Astrocyte (in vitro differentiated cells and primary cell): ENCODE data around the gene SMAP1.

Source experiments
- CTCF ChIP-seq: IDR thresholded peaks from 2 replicates; pipeline ENCODE4 v1.5.1; 2011; ENCODE audit warnings: low read depth, mild to moderate bottlenecking, inconsistent platforms, low read length, moderate library complexity; ENCODE audit not compliant: insufficient read depth
- EZH2 ChIP-seq: IDR thresholded peaks from 2 replicates; pipeline ENCODE4 v1.6.1; 2012; ENCODE audit warnings: mild to moderate bottlenecking, low read length, inconsistent platforms; ENCODE audit not compliant: insufficient read depth

GRCh38 chr6:70842541-70842940 is 174.9 kb downstream of the SMAP1 start:
- TF ChIP-seq EZH2 (no peak), CTCF (no peak)
